K562 (cell line): ENCODE results near the gene GPX1. TPM values are rescaled to one million over a fixed set of nuclear protein-coding genes. Genes with fewer than 3 reads are reported as not detected.

ENCODE experiments used
- ATAC-seq: fragments of 200-7000 bp; cut with Tn5 transposase; 3 replicates; pipeline ENCODE4 v1.9.1; 2020; ENCODE audit warnings: moderate library complexity
- BruUV-seq: library from RNA; stranded (reverse); fragments of 400-500 nt; replicated peaks from 2 replicates; lab custom pipeline; 2021; lab: Mats Ljungman, UMichigan
- CTCF ChIA-PET: fragments of 300-600 bp; formaldehyde crosslinking; extraction: SDS; loops from one replicate; lab custom pipeline; 2021; ENCODE audit warnings: low intra/inter-chr PET ratio; lab: Yijun Ruan, JAX
- POLR2A ChIA-PET: fragments of 300-600, 350-650 bp; sonication (Branson Sonifier 250); formaldehyde crosslinking; extraction: SDS; loops from one replicate; lab custom pipeline; 2021; ENCODE audit warnings: antibody characterized with exemption, inconsistent platforms; lab: Yijun Ruan, JAX
- DNase-seq, 4 experiments: peaks; one replicate each; pipeline versions ENCODE4 v3.0.0 to v3.0.0-alpha.2; 2011 to 2018; ENCODE audit warnings: low spot score in 3 of 4, mixed read lengths in 3 of 4; ENCODE audit errors: extremely low read depth in 1 of 4
- FAIRE-seq: peaks from 2 replicates; lab custom pipeline; 2011; peaks lifted over from hg19 to GRCh38; lab: Jason Lieb, UNC
- H2AFZ ChIP-seq: 2 replicates; pipeline ENCODE4 v1.6.0; 2011; ENCODE audit warnings: low read depth, low read length, control low read depth, inconsistent platforms
- H3K27ac ChIP-seq: fragments of 200-600 bp; 3 replicates; pipeline ENCODE4 v1.8.0; 2011; ENCODE audit warnings: low read depth, mild to moderate bottlenecking, control low read depth, inconsistent platforms, low read length, moderate library complexity, mixed read lengths; ENCODE audit errors: extremely low read depth
- H3K27me3 ChIP-seq, 2 experiments: fragments of 300-600 bp in 1 of 2; 2 replicates in 1 of 2; 3 replicates in 1 of 2; pipeline versions ENCODE4 v1.6.0 to v1.8.0; 2011; ENCODE audit warnings: inconsistent platforms in 2 of 2, low read length in 2 of 2, mild to moderate bottlenecking in 1 of 2, mixed read lengths in 1 of 2, moderate library complexity in 1 of 2; ENCODE audit not compliant: control insufficient read depth in 2 of 2, insufficient read depth in 2 of 2
- H3K36me3 ChIP-seq: fragments of 300-600 bp; 3 replicates; pipeline ENCODE4 v1.8.0; 2011; ENCODE audit warnings: mild to moderate bottlenecking, low read length, inconsistent platforms; ENCODE audit not compliant: control insufficient read depth, insufficient read depth
- H3K4me1 ChIP-seq, 2 experiments: fragments of 200-600 bp in 1 of 2; replicated peaks in 1 of 2; 2 replicates in 1 of 2; 3 replicates in 1 of 2; pipeline versions ENCODE4 v1.5.1 to v1.8.0; 2011; ENCODE audit warnings: inconsistent platforms in 2 of 2, low read length in 2 of 2, mild to moderate bottlenecking in 1 of 2, mixed read lengths in 1 of 2, moderate library complexity in 1 of 2; ENCODE audit not compliant: control insufficient read depth in 2 of 2, insufficient read depth in 2 of 2
- H3K4me2 ChIP-seq: 2 replicates; pipeline ENCODE4 v1.6.1; 2011; ENCODE audit warnings: low read length, control low read depth, inconsistent platforms, mixed read lengths; ENCODE audit not compliant: insufficient read depth
- H3K4me3 ChIP-seq: fragments of 200-600 bp; sonication (generic), shearing (Covaris generic); 2 replicates; pipeline ENCODE4 v1.5.1; 2016; ENCODE audit warnings: control low read depth, inconsistent platforms
- H3K79me2 ChIP-seq: fragments of 200-600 bp; 3 replicates; pipeline ENCODE4 v1.8.0; 2011; ENCODE audit warnings: low read length, inconsistent platforms; ENCODE audit not compliant: control insufficient read depth, insufficient read depth
- H3K9ac ChIP-seq, 2 experiments: 2 replicates each; pipeline versions ENCODE4 v1.6.0 to v1.6.1; 2011; ENCODE audit warnings: low read depth in 2 of 2, low read length in 2 of 2, control low read depth in 1 of 2, inconsistent platforms in 1 of 2, mild to moderate bottlenecking in 1 of 2, mixed read lengths in 1 of 2; ENCODE audit not compliant: insufficient read depth in 1 of 2
- H3K9me1 ChIP-seq: one replicate; pipeline ENCODE4 v1.6.0; 2011; ENCODE audit warnings: inconsistent platforms, mild to moderate bottlenecking, low read length, moderate library complexity; ENCODE audit not compliant: control insufficient read depth, insufficient read depth
- H3K9me3 ChIP-seq: replicated peaks from 2 replicates; pipeline ENCODE4 v1.5.1; 2011; ENCODE audit warnings: low read depth, low read length, inconsistent platforms; ENCODE audit not compliant: control insufficient read depth, insufficient read depth
- H4K20me1 ChIP-seq: replicated peaks from 2 replicates; pipeline ENCODE4 v1.6.1; 2011; ENCODE audit warnings: low read length, inconsistent platforms, mixed read lengths; ENCODE audit not compliant: control insufficient read depth, insufficient read depth
- BRCA1 ChIP-seq, 2 experiments: fragments of 450-650 bp in 1 of 2; sonication (generic) in 1 of 2; formaldehyde crosslinking in 1 of 2; IDR thresholded peaks; 2 replicates each; pipeline versions ENCODE4 v1.5.0 to v1.6.1; 2017 to 2020; ENCODE audit warnings: mild to moderate bottlenecking in 1 of 2, missing genetic modification reagents in 1 of 2
- CXXC5 ChIP-seq: fragments of 250-450 bp; sonication (Bioruptor Pico); IDR thresholded peaks from 2 replicates; pipeline ENCODE4 v1.8.0; 2022; ENCODE audit warnings: inconsistent platforms, mild to moderate bottlenecking, moderate library complexity
- DMBX1 ChIP-seq: fragments of 250-450 bp; sonication (Bioruptor Pico); IDR thresholded peaks from 2 replicates; pipeline ENCODE4 v1.8.0; 2022; ENCODE audit warnings: inconsistent platforms, mild to moderate bottlenecking, moderate library complexity, borderline replicate concordance
- FOXK1 ChIP-seq: sonication (generic); formaldehyde crosslinking; IDR thresholded peaks from 2 replicates; pipeline ENCODE4 v1.8.0; 2022; ENCODE audit warnings: missing genetic modification reagents, mild to moderate bottlenecking, borderline replicate concordance
- LCOR ChIP-seq: sonication (generic); formaldehyde crosslinking; IDR thresholded peaks from 2 replicates; pipeline ENCODE4 v1.8.0; 2022; ENCODE audit warnings: mild to moderate bottlenecking, missing genetic modification reagents
- NR4A1 ChIP-seq, 2 experiments: fragments of 250-450 bp in 1 of 2; fragments of 450-650 bp in 1 of 2; sonication (Bioruptor Pico) in 1 of 2; IDR thresholded peaks; 2 replicates each; pipeline versions ENCODE4 v1.4.0 to v1.6.1; 2016 to 2020; ENCODE audit warnings: mild to moderate bottlenecking in 2 of 2, missing compliant biosample characterization in 1 of 2, missing genetic modification characterization in 1 of 2, moderate library complexity in 1 of 2
- PPARD ChIP-seq: fragments of 250-450 bp; sonication (Bioruptor Pico); IDR thresholded peaks from 2 replicates; pipeline ENCODE4 v1.8.0; 2022; ENCODE audit warnings: inconsistent platforms, mild to moderate bottlenecking, moderate library complexity
- PRPF4 ChIP-seq: fragments of 200-400 bp; formaldehyde crosslinking; IDR thresholded peaks from one replicate; pipeline ENCODE4 v1.6.1; 2017; ENCODE audit warnings: low read length, low read depth, mild to moderate bottlenecking; ENCODE audit not compliant: insufficient read depth, poor library complexity, severe bottlenecking
- ZNF785 ChIP-seq: fragments of 250-450 bp; sonication (Bioruptor Pico); IDR thresholded peaks from 2 replicates; pipeline ENCODE4 v1.4.0; 2020; ENCODE audit warnings: mild to moderate bottlenecking
- WGBS: fragments of 100-300 bp; shearing (Covaris generic); methylation state at CpG from one replicate; pipeline ENCODE4 v1.1.6; 2016; ENCODE audit warnings: low coverage, mixed read lengths; ENCODE audit not compliant: insufficient coverage; ENCODE audit errors: missing lambda C conversion rate; 5-methylcytosine and 5-hydroxymethylcytosine counted together
- in situ Hi-C: fragments of 300-500 bp; cut with MboI; formaldehyde crosslinking; loops from 4 replicates; pipeline ENCODE4 v1.15.0; 2018; ENCODE audit warnings: inconsistent platforms, mixed read lengths
- intact Hi-C: fragments of 100-400 bp; cut with micrococcal nuclease; formaldehyde crosslinking; loops from 2 replicates; pipeline ENCODE4 v1.14.2; 2022
- polyA plus RNA-seq, 8 experiments: library from polyadenylated mRNA; depleted of rRNA in 4 of 8; stranded (reverse) in 5 of 8; unstranded in 3 of 8; fragments of >200 nt; fragmentation: Nextera tagmentation in 2 of 8; fragmentation: Illumina TruSeq in 1 of 8; extraction: Ambion mirVana in 2 of 8; extraction: Trizol in 1 of 8; gene quantifications; 2 replicates each; pipeline versions ENCODE4 v1.2.1 to v1.2.3, GENCODE V29; 2011 to 2014; ENCODE audit warnings: inconsistent platforms in 1 of 8, missing spikeins in 1 of 8
- total RNA-seq, 7 experiments: library from RNA; depleted of rRNA in 6 of 7; stranded (reverse); fragments of >200 nt in 6 of 7; fragmentation: Illumina TruSeq in 2 of 7; extraction: Trizol in 2 of 7; gene quantifications; 2 replicates each; pipeline versions ENCODE4 v1.2.1 to v1.2.3, GENCODE V29; 2011 to 2021; ENCODE audit warnings: low replicate concordance in 1 of 7
- TF ChIP-seq, protein P1 (sequence below): fragments of 450-650 bp; formaldehyde crosslinking; IDR thresholded peaks from 2 replicates; pipeline ENCODE4 v1.4.0; 2022; ENCODE audit warnings: missing genetic modification characterization
- TF ChIP-seq, protein P2 (sequence below): fragments of 250-450 bp; sonication (Bioruptor Pico); IDR thresholded peaks from 2 replicates; pipeline ENCODE4 v1.6.1; 2021; ENCODE audit warnings: mild to moderate bottlenecking

The GPX1 gene
- total and polyA plus RNA-seq, 9 of the 15 experiments (the other 6 are each of a cell fraction or from before 2014, with no cell fraction given): 0.08 to 1.3 (median 0.21) TPM; not detected in 5

DNA sequence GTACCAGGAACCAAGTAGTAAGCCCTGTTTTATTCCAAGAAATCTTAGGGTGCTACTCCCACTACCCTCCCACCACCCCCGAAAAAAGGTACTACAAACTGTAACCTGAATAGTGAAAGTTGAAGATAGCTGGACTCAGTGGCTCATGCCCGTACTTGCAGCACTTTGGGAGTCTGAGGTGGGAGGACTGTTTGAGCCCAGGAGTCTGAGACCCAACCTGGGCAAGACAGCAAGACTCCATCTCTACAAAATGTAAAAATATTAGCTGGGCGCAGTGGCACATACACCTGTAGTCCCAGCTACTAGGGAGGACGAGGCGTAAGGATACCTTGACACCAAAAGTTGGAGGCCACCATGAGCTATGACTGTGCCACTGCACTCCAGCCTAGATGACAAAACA is 45.7 kb upstream of the GPX1 start:
- peaks cover 35% of the 10 kb centered on the region; the same call in 2 of the 3 replicates for H3K36me3 ChIP-seq
- CTCF ChIA-PET: no interaction called here
- WGBS: 76% methylated on average over 4 of the region's 5 CpGs

More for the DNA sequence above, 45.7 kb upstream of the GPX1 start:
- H3K4me3 ChIP-seq: no peak overlapping the region
- H2AFZ ChIP-seq: no peak overlapping the region
- H4K20me1 ChIP-seq: peaks cover 27% of the 10 kb centered on the region
- H3K9me1 ChIP-seq: peaks cover 2% of the 10 kb centered on the region
- BruUV-seq: no TSS peak
- no peak overlapping the region for H3K9ac ChIP-seq
- no peaks in the 10 kb centered on the region for H3K9me3 ChIP-seq
- peaks cover 11 to 19% of the 10 kb centered on the region in 2 experiments; a peak in 4 of 5 replicates for H3K4me1 ChIP-seq
- no peak for ATAC-seq
- POLR2A ChIA-PET: interaction anchor here (0.6 kb wide), 1 partner anchor 37 kb away, joined by 3 read pairs; no protein-coding TSS in a partner anchor
- intact Hi-C loops: no loop called here
- no peaks in the 10 kb centered on the region for H3K27me3 ChIP-seq
- peaks cover 96% of the 10 kb centered on the region for H3K79me2 ChIP-seq
- in situ Hi-C loops: no loop called here
- H3K27ac ChIP-seq: no peak overlapping the region
- H3K4me2 ChIP-seq: no peak overlapping the region
- peak; percentile 6 for FAIRE-seq
- no peak for TF ChIP-seq ZNF785 (CRISPR knock-in tag)
- no peak for TF ChIP-seq DMBX1 (CRISPR knock-in tag)
- no peak for TF ChIP-seq LCOR
- no peak for TF ChIP-seq PPARD (CRISPR knock-in tag)
- TF ChIP-seq, protein P1, sequence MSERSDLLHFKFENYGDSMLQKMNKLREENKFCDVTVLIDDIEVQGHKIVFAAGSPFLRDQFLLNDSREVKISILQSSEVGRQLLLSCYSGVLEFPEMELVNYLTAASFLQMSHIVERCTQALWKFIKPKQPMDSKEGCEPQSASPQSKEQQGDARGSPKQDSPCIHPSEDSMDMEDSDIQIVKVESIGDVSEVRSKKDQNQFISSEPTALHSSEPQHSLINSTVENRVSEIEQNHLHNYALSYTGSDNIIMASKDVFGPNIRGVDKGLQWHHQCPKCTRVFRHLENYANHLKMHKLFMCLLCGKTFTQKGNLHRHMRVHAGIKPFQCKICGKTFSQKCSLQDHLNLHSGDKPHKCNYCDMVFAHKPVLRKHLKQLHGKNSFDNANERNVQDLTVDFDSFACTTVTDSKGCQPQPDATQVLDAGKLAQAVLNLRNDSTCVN (CRISPR knock-in tag): no peak
- no peak for TF ChIP-seq BRCA1 (IDR thresholded peaks at IDR 0.05)
- TF ChIP-seq BRCA1 (CRISPR knock-in tag; IDR thresholded peaks at IDR 0.05): no peak
- no peak for TF ChIP-seq PRPF4
- no peak for TF ChIP-seq FOXK1 (CRISPR knock-in tag)
- TF ChIP-seq NR4A1 (CRISPR knock-in tag; IDR thresholded peaks at IDR 0.05): no peak
- no peak for TF ChIP-seq NR4A1 (tag; IDR thresholded peaks at IDR 0.05)
- no peak for TF ChIP-seq CXXC5 (CRISPR knock-in tag)
- TF ChIP-seq, protein P2, sequence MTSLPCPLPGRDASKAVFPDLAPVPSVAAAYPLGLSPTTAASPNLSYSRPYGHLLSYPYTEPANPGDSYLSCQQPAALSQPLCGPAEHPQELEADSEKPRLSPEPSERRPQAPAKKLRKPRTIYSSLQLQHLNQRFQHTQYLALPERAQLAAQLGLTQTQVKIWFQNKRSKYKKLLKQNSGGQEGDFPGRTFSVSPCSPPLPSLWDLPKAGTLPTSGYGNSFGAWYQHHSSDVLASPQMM (CRISPR knock-in tag): no peak
- TF ChIP-seq, all 486 proteins: peak for 0
- DNase-seq: no peak
